ENCODE results near the gene NOL4L. TPM values are rescaled to one million over a fixed set of nuclear protein-coding genes. Genes with fewer than 3 reads are reported as not detected.

The NOL4L gene
- total RNA-seq, 1 donor from 2014 or later: 19.7 TPM

DNA sequence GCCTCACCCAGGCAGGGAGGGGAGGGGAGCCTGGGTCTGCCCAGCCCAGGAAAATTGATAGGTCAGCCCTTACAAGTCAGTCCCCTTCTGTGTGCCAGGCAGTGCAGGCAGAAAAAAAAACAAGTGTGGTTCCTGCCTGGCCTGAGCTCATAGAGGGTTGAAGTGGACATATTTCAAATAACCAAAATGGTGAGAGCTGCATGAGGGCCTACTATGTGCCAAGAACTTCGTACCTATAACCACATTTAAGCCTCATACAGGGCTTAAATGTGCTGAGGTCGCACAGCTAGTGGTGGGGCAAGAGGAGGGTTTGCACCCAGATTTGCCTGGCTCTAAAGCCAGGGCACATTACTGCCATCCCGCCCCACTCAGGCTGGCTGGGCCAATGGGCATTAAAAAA is 6.9 kb upstream of the NOL4L start:
- no peak for DNase-seq
- TF ChIP-seq, protein P1, sequence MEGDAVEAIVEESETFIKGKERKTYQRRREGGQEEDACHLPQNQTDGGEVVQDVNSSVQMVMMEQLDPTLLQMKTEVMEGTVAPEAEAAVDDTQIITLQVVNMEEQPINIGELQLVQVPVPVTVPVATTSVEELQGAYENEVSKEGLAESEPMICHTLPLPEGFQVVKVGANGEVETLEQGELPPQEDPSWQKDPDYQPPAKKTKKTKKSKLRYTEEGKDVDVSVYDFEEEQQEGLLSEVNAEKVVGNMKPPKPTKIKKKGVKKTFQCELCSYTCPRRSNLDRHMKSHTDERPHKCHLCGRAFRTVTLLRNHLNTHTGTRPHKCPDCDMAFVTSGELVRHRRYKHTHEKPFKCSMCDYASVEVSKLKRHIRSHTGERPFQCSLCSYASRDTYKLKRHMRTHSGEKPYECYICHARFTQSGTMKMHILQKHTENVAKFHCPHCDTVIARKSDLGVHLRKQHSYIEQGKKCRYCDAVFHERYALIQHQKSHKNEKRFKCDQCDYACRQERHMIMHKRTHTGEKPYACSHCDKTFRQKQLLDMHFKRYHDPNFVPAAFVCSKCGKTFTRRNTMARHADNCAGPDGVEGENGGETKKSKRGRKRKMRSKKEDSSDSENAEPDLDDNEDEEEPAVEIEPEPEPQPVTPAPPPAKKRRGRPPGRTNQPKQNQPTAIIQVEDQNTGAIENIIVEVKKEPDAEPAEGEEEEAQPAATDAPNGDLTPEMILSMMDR (IDR thresholded peaks at IDR 0.05): no peak
- ATAC-seq: no peak
- Histone ChIP-seq H3K36me3 (no peaks in the 10 kb centered on the region), H3K4me1 (no peaks in the 10 kb centered on the region), H3K9me3 (no peaks in the 10 kb centered on the region), H3K4me3 (no peak overlapping the region), H3K27me3 (no peaks in the 10 kb centered on the region), H3K27ac (no peak overlapping the region)
- intact Hi-C loops (cut with DNase I): no loop called here

DNA sequence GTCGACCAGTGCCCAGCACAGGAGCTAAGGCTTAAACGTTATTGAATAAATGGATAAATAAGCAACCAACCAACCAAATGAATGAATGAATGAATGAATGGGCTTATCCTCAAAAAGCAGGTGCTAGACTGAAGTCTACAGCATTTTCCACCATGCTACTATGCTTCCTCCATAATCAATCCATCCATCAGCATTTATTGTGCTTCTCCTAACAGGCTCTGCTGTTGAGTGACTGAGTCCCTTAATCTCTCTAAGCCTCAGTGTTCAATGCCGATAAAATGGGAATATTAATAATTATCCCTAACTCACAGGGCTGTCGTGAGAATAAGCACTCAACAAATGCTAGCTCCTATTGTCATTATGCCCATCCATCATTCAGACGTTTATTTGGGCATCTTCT is 4.6 kb upstream of the NOL4L start:
- intact Hi-C loops (cut with DNase I): no loop called here
- Histone ChIP-seq H3K27ac (no peak overlapping the region), H3K27me3 (peaks cover 11% of the 10 kb centered on the region), H3K4me1 (no peaks in the 10 kb centered on the region), H3K4me3 (no peak overlapping the region), H3K36me3 (no peaks in the 10 kb centered on the region), H3K9me3 (no peaks in the 10 kb centered on the region)
- no peak for ATAC-seq
- TF ChIP-seq, protein P1 (IDR thresholded peaks at IDR 0.05): no peak
- DNase-seq: no peak

DNA sequence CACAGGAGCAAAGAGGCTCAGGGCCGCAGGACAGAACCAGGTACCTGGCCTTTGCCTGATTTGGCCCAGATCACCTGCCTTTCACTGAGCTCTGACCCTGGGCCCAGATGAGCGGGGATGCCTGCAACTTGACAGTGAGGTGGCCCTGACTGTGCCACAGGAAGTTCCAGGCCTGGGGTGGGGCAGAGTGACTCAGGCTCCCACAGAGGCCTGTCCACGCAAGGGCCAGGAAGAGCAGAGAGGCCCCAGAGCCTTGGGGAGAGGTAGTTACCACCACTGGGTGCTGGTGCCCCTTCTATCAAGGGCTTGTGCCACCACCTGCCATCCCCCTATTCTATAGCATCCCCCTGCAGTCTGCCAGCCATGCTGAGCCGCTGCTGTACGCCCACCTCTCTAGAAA is 4.1 kb upstream of the NOL4L start:
- no peaks in the 10 kb centered on the region for H3K36me3 ChIP-seq
- TF ChIP-seq, protein P1 (IDR thresholded peaks at IDR 0.05): no peak
- H3K27me3 ChIP-seq: peaks cover 11% of the 10 kb centered on the region
- no peak overlapping the region for H3K27ac ChIP-seq
- H3K9me3 ChIP-seq: no peaks in the 10 kb centered on the region
- H3K4me1 ChIP-seq: no peaks in the 10 kb centered on the region
- intact Hi-C loops (cut with DNase I): no loop called here
- no peak overlapping the region for H3K4me3 ChIP-seq
- no peak for ATAC-seq
- no peak for DNase-seq

DNA sequence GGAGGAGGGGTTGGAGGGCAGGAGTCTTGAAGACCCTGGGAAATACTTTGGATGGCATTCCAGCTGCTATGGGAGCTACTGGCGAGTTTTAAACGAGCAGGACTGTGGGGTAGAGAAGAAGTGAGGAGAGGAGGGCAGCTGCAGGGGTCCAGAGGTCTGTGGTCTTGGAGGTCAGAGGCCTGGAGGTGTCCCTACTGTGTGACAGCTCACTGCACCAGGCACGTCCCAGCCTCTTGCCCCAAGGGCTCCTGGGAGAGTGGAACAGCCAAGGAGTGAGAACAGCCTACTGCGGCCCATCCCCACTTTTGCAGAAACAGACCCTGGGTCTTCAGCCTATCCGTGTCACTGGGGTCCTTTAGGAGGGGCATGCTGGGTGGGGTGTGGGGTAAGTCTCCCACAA is 2.9 kb upstream of the NOL4L start:
- Histone ChIP-seq H3K9me3 (no peaks in the 10 kb centered on the region), H3K27ac (no peak overlapping the region), H3K4me3 (no peak overlapping the region), H3K27me3 (peaks cover 11% of the 10 kb centered on the region), H3K4me1 (no peaks in the 10 kb centered on the region), H3K36me3 (no peaks in the 10 kb centered on the region)
- TF ChIP-seq, protein P1 (IDR thresholded peaks at IDR 0.05): no peak
- no peak for DNase-seq
- intact Hi-C loops (cut with DNase I): no loop called here
- no peak for ATAC-seq

DNA sequence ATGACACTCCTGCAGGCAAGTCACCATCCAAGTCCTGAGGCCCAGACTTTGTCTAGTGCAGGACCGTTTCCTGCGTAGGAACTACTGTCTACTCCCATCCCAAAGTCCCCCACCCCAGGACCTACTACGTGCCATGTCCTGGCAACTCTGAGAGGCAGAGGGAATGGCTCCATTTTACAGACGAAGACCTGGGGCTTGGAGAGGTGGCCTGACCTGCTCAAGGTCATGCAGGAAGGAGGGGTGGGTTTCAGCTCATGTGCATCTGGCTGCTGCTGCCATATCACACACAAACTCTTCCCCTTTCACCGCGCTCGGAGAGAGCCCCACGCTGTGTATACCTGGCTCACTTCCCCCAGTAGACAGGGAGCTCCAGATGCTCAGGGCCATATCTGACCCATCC is 1.2 kb upstream of the NOL4L start:
- intact Hi-C loops (cut with DNase I): no loop called here
- Histone ChIP-seq H3K4me3 (no peak overlapping the region), H3K27ac (no peak overlapping the region), H3K4me1 (no peaks in the 10 kb centered on the region), H3K9me3 (no peaks in the 10 kb centered on the region), H3K27me3 (peaks cover 11% of the 10 kb centered on the region), H3K36me3 (no peaks in the 10 kb centered on the region)
- DNase-seq (no peak), ATAC-seq (no peak)
- TF ChIP-seq, protein P1 (IDR thresholded peaks at IDR 0.05): no peak

DNA sequence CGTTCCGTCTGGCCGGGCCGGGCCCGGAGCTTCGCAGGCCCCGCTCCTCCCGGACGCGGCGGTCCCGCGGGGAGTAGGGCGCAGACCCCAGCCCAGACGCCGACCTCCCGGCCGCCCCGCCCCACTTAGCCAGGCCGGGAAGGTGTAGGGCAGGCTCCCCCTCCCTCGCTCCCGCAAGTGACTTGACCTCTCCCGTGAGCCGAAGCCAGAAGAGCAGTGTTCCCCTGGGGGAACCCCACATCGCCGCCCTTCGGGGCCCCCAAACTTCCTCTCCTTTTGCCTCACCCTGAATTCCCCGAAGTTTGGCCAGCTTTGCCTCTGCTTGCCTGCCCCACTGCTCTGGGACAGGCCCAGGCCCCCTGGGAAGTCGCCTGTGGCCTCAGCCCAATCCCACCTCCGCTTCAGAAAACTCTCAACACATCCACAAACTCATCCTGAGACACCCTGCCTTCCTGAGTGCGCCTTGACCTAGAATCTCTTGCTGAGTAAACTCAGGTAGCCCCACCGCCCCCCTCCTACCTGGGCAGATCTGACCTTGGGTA is 524 bp upstream of the NOL4L start:
- ATAC-seq (no peak), DNase-seq (no peak)
- Histone ChIP-seq H3K9me3 (no peaks in the 10 kb centered on the region), H3K4me3 (no peak overlapping the region), H3K27ac (no peak overlapping the region), H3K36me3 (no peaks in the 10 kb centered on the region), H3K27me3 (peaks cover 11% of the 10 kb centered on the region), H3K4me1 (no peaks in the 10 kb centered on the region)
- TF ChIP-seq, protein P1 (IDR thresholded peaks at IDR 0.05): no peak
- intact Hi-C loops (cut with DNase I): no loop called here
